ENCODE results near the gene MED27.
"Not testable (repeated sequence)": the region's sequence is repeated elsewhere in the genome, so short reads cannot be mapped to it uniquely, and the experiment has no call there.

Gene MED27

DNA sequence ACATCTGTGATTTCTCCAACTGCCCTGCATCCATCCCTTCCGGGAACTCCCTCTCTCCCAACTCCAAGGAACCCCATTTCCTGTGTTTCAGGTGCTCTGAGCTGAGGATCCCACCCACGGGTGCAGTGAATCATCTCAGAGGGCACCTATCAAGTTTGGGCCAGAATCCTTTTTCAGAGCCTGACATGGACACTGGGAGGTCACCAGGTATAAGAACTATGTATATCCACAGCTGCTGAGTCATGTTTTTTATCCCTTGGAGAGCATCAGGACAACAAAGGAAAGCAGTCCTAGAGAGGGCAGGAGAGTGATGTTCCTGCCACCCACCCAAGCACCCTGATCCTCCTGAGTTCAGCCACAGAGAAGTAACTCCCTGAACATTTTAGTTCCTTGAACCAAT lies 3.8 kb downstream of the MED27 start:
- no peak for DNase-seq (ENCODE audit: low read depth)

DNA sequence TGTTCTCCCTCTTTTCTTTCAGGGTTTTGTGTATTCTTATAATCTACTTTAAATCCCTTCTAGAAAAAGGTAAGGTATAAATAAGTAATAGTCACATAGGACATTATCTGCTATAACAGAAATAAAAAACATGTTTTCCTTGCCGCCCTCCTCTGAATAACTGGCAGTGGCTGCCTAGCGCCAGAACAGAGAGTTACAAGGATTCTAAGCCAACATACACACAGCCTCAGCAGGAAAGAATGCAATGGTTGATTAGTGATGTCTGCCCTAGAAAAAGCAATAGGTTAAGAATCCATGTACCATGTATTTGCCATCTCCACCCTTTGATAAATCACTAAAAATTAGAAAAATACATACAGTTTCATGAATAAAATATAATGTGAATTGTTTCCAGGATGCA lies 4.9 kb downstream of the MED27 start:
- DNase-seq (ENCODE audit: low read depth): no peak

- no peak for DNase-seq (ENCODE audit: low read depth)
These were observed 7.7 kb downstream of the MED27 start for GRCh38 chr9:132071847-132072507.

DNA sequence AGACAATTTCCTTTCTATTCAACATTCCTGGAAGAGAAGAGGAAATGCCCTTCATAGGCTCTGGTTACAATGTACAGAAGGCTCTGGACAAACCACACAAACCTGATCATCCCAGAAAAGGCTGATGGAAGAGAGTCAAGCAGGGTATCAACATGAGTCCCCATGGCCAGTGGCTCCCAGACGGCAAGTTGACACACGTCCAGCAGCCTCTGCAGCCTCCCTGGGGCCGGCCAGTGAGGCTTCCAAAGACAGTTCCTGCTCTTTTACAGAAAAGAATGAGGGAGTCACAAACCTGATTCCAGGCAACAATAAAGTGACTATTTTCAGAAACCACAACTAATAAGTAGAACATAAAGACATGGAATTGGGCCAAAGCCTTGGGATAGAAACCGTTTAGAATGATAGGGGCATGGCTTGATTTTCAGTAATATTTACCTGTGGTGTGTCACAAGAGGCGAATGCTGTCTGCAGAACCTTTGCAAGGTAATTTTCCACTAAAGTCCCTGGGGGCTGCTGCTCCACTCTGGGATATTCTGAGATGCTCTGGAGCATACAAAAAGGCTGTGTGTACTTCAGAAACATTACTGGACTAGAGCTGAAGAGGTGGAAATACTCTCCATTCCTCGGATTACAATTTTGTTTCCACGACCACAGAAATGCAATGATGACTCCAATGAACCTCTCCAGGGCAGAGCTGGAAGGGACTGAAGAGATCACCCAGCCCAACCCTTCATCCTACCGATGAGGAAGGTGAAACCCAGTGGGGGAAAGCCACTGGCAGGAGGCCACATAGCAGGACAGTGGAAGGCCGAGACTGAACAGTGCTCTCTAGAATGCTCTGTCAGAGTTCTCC lies 10.4 kb downstream of the MED27 start:
- DNase-seq (ENCODE audit: low read depth): no peak

GRCh38 chr9:132068605-132069004 lies 11.1 kb downstream of the MED27 start:
- no peak for DNase-seq (ENCODE audit: low read depth)

DNA sequence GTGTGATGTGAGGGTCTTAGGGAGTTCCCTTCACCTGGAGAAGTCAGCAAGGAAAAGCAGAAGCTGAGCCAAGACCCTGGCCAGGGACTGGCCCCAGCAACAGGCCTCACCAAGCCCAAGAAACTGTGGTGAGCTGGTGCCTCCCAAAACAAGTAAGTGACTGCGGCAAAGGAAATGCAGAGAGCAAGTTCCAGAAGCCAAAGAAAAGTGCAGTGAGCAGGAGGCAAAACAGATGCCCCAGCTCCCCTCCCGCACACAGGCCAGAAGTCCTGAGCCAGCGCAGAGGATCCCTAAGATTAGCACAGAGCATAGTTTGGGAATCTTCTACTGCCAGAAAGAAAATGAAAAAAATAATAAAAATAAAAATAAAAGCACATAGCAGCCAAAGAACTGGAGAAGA lies 13.2 kb downstream of the MED27 start:
- DNase-seq (ENCODE audit: low read depth): no peak

- DNase-seq (ENCODE audit: low read depth): no peak
These were observed 13.6 kb downstream of the MED27 start for GRCh38 chr9:132066057-132066456.

DNA sequence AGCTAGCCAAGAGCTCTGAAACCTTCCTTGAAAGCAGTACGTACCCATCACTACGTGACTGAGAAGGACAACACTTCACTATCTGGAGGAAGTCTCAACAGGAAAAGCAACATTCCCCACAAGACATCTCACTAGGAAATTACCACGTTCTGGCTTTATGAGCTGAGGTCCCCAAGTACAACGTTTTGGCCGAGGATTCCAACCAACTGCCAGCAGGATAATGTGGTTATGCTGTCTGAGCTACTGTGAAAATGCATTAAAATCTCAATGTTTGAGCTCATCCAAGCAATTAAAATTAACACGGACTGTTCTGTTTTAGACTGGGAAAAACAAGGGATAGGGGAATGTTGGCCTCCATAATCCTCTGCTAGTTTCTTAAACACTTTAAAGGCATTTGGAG lies 16.4 kb downstream of the MED27 start:
- DNase-seq (ENCODE audit: low read depth): no peak

DNA sequence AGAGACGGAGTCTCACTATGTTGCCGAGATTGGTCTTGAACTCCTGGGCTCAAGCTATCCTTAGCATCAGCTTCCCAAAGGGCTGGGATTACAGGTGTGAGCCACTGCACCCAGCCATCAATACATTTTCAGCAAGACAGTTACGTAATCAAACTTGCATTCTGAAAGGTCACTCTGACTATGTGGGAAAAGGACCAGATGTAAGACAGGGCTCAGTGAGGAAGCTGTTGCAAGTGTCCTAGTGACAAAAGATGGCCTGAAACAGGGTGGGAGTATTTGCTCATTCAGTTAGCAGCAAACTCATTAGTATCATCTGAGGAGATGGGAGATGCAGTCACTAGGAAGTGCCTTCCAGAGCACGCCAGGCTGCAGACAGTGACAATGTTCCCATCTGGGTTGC lies 16.9 kb downstream of the MED27 start:
- no peak for DNase-seq (ENCODE audit: low read depth)

GRCh38 chr9:132061526-132061925 lies 18.1 kb downstream of the MED27 start:
- DNase-seq (ENCODE audit: low read depth): no peak

GRCh38 chr9:132059361-132059760 lies 20.3 kb downstream of the MED27 start:
- DNase-seq (ENCODE audit: low read depth): no peak

DNA sequence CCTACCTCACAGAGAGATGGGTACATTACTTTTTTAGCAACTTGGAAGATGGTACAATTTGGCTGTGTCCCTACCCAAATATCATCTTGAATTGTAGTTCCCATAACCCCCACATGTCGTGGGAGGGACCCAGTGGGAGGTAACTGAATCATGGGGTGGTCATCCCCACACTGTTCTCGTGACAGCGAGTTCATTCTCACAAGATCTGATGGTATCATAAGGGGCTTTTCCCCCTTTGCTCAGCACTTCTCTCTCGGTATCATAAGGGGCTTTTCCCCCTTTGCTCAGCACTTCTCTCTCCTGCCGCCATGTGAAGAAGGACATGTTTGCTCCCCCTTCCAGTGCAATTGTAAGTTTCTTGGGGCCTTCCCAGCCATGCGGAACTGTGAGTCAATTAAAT lies 21.4 kb downstream of the MED27 start:
- not testable (repeated sequence) for DNase-seq (ENCODE audit: low read depth)

- DNase-seq (ENCODE audit: low read depth): no peak
These were observed 22.7 kb downstream of the MED27 start for GRCh38 chr9:132056717-132057560.

GRCh38 chr9:132055756-132056155 lies 23.9 kb downstream of the MED27 start:
- no peak for DNase-seq (ENCODE audit: low read depth)

- no peak for DNase-seq (ENCODE audit: low read depth)
These were observed 25.6 kb downstream of the MED27 start for GRCh38 chr9:132054024-132054423.

DNA sequence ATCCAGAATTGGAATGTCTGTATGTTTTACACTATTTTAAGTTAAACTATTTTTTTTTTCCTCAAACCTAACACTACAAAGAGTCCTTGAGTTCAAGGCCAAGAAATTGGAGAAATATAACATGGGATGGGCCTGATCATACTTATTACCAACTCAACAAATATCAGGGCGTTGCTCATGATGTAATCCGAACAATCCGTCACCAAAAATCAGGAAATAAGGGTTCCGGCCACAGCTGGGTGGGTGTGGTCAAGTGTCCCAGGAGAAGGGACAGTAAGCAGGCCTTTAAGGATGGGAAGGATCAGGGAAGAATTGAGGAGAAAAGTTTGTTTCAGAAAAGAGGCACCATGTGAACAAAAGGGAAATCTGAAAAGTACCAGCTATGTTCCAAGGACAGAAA lies 29.8 kb downstream of the MED27 start:
- no peak for DNase-seq (ENCODE audit: low read depth)

- DNase-seq (ENCODE audit: low read depth): no peak
These were observed 30.3 kb downstream of the MED27 start for GRCh38 chr9:132049323-132049882.

GRCh38 chr9:132048201-132048600 lies 31.5 kb downstream of the MED27 start:
- DNase-seq (ENCODE audit: low read depth): no peak

DNA sequence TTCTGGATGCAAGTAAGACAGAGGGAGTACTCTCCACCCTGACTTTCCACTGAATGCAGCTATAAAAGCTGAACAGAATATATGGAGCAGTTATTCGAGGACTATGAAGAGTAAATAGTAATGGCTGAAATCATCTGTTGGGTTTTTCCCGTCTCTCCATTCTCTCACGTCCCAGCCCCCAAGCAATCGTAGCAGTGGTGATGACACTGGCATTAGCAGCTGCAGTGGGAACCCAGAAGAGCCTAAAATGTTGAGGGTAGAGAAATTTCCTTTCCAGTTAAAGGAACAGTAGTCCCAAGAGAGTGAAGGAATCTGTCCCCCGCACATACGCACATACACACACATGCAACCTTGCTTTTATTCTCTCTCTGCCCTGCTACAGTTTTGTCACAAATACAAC lies 33.2 kb downstream of the MED27 start:
- no peak for DNase-seq (ENCODE audit: low read depth)

- DNase-seq (ENCODE audit: low read depth): no peak
These were observed 35.3 kb downstream of the MED27 start for GRCh38 chr9:132044176-132044875.

GRCh38 chr9:132043708-132044107 lies 36.0 kb downstream of the MED27 start:
- no peak for DNase-seq (ENCODE audit: low read depth)

- no peak for DNase-seq (ENCODE audit: low read depth)
These were observed 37.3 kb downstream of the MED27 start for GRCh38 chr9:132042324-132042723.
